NCI-H2171 treated with DMSO at 0.1 percent for 48 hours (cell line): ENCODE measurements around the gene LMLN.
A peak's percentile ranks its signal among the peaks of the same experiment; 100 is the strongest.
"Not testable (repeated sequence)": the region's sequence is repeated elsewhere in the genome, so short reads cannot be mapped to it uniquely, and the experiment has no call there.

ENCODE experiments used
- DNase-seq: peaks from one replicate; lab custom pipeline; 2025; lab: John Stamatoyannopoulos, UW

Gene LMLN

DNA sequence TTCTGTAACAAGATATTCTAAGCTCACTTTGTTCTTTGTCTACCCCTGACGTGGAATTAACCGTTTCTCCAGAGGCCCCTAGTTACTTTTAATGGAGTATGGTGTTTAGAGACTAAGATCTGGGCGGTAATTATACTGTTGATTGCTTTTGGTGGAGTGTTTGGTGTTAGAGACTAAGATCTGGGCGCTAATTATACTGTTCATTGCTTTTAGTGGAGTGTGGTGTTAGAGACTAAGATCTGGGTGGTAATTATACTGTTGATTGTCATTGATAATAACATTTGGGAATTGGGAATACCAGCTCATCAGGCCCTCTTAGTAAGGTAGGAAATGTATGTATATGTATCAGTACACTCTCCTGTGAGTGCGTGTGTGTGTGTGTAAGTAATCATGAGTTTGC lies 66.6 kb downstream of the LMLN start:
- no peak for DNase-seq

DNA sequence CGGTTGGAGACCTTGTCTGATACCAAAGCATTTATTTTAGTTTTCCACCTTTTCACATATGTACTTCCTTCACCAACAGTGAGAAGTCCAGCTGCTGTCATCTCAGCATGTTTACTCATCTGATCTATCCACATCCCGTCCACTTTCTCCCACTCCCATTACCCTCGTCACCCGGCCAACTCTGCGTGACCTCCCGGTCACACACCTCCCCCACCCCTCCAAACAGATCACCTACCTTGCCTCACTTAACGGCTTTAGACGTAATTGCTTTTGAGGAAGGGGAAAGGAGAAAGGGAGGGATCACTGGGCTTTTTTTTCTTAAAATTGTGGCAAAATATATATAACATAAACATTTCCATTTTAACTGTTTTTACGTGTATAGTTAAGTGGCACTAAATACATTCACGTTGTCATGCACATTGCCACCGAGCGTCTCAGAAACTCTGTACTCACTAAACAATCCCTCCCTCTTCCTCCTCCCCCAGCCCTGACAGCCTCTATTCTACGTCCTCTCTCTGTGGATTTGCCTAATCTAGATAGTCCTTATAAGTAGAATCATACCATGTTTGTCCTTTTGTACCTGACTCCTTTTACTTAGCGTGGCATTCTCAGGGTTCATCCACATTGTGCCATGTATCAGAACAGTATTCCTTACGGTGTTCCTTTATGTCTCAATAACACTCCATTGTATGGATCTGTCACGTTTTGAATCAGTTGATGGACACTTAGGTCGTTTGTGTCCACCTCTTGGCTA lies 67.2 kb downstream of the LMLN start:
- DNase-seq = no peak

DNA sequence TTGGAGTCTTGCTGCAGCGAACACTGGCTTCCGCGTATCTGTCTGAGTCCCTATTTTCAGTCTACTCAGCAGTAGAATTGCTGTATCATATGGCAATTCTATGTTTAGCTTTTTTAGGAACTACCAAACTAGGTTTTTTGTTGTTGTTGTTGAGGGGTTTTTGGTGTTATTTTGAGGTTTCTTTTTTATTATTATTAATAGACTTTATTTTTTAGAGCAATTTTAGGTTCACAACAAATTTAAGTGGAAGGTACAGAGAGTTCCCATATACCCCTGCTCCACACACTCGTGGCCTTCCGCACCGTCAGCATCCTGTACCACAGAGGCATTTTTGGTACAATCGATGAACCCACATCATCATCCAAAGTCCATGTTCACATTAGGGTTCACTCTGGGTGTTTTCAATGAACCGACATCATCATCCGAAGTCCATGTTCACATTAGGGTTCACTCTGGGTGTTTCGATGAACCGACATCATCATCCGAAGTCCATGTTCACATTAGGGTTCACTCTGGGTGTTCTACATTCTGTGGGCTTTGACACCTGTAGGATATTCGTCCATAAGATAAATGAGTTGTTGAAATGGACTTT lies 67.9 kb downstream of the LMLN start:
- no peak for DNase-seq

DNA sequence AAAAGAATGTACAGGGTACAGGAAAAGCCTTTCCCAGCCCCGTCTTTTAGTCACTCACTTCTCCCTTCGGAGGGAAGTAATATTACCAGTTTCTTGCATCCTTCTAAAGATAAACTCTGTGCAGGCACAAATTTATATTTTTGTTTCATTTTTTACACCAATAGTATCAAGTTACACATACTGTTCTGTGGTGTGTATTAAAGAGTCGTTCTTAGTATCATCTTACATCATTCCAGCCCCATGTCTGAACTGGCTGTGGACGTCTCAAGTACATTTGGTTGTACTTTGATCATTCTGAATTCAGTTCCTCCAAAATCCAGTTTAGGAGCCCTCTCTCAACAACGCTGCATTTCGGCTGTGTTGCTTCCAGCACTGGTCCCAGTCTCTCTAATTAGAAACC lies 68.7 kb downstream of the LMLN start:
- DNase-seq = peak; percentile 27

DNA sequence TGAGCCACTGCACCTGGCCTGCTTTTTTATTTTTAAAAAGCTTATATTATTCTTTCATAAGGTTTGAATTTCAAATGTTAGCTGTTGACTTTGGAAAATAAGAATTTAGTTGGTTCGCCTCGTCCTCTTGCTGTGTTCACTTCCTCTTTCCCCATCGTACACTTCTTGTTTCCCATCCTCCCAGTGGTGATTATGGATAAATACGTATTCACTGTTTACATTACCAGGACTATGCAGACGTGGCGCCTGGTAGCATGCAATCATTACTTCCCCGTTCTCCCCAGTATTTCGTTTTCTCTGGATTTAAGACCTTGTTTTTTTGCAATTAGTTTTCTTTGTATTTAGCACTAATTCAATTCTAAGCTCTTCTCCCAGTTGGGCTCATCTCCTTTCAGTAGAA lies 70.1 kb downstream of the LMLN start:
- no peak for DNase-seq

DNA sequence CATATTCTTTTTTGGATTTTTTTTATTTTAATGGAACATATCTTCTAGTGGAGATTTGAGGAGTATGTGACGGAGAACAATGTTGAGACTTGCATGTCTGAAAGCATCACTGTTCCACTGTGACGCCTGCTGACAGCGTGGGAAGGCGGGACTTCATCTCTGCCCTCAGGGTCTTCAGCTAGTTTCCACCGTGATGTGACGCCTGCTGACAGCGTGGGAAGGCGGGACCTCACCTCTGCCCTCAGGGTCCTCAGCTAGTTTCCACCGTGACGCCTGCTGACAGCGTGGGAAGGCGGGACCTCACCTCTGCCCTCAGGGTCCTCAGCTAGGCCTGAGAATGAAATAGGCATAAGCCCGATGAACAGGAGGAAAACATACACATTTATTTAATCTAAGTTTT lies 70.7 kb downstream of the LMLN start:
- DNase-seq = no peak

DNA sequence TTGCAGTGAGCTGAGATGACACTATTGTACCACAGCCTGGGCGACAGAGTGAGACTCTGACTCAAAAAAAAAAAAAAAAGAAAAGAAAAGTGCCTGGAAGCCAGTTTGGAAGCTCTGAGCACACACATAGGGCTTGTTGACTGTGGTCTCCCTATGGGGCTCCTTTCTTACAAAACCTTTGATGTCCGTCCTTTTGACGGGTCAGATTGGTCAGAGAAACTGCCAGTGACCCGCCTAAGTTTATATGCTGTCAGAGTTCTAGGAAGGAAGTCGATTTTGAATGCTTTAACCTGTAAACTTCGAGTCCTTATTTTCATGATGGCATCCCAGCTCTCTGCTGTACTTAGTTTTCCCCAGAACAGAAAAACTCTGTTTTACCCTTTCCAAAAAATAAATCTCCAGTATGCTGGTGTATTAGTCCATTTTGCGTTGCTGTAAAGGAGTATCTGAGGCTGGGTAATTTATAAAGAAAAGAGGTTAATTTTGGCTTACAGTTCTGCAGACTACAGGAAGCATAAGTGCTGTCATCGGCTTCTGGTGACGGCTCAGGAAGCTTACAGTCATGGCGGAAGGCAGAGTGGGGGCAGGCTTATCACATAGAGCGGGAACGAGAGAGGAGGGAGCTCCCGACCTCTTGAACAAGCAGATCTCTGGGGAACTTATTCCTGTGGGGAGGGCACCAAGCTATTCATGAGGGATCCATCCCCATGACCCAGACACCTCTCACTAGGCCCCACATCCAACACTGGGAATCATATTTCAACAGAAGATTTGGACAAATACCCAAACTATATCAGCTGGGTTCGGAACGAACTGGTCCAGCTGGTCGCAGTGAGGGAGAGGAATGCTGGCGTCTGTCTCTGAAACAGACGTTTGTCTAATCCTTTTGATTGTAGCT lies 72.3 kb downstream of the LMLN start:
- no peak for DNase-seq

DNA sequence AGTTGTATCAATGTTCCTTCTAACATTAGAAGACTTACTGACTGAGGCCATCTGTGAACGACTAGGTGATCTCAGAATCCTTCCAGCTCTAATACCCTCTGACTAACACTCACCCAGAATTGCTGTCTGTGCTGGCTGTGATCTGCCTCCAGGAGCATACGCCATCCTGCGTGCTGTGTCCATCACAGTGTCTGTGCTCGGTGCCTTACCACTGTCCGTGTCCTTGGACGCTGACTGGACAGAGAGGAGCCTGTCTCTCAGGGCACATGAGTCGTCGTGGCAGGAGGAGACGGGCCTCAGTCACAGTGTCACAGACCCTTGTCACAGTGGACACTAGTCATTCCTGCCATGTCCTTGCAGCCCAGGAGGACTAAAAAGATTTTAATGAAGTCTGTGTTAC lies 83.1 kb downstream of the LMLN start:
- DNase-seq = no peak

DNA sequence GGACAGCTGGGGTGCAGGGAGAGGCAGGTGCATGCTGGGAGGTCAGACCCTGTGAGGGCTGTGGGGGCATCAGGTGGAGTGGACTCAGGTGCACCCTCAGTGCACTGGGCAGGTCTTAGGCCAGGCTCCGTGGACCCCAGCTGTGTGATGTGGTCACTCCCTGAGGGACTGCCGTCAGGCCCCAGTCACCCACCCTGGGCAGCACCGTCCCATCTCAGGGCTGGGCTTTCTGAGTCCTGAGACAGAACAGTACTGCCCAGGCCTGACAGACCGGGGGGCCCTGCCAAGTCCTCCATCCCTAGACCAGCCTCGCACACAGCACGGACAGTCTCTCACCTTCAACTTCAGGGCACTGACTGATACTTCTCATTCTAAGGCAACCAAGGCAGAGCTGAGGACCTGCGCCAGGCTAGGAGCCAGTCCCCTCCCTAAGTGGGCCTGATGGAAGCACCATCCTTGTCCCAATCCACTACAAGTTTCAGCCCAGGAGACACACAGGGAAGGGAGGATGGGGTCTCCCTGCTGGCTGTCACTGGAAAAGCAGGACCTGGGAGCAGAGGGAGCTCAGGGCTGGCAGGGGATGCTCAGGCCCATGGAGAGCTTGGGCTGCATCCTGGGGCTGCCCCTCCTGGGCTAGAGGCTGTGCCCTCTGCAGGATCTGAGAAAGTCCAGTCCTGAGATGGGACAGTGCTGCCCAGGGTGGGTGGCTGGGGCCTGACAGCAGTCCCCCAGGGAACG lies 86.3 kb downstream of the LMLN start:
- DNase-seq = no peak

DNA sequence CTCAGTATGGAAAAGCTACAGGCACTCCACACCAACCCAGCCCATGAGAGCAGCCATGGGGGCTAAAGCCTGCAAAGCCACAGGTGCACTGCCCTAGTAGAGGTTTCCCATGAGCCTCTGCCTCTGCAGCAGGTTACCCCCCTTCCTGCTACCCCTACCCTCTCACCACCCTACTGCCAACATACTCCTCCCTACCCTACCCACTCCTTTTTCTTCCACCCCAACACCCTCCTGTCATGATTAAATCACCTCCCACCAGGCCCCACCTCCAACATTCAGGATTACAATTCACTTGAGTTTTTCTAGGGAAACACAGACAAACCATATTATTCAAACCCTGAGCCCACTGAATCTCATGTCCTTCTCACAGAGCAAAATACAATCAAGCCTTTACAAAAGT lies 88.4 kb downstream of the LMLN start:
- DNase-seq = no peak

DNA sequence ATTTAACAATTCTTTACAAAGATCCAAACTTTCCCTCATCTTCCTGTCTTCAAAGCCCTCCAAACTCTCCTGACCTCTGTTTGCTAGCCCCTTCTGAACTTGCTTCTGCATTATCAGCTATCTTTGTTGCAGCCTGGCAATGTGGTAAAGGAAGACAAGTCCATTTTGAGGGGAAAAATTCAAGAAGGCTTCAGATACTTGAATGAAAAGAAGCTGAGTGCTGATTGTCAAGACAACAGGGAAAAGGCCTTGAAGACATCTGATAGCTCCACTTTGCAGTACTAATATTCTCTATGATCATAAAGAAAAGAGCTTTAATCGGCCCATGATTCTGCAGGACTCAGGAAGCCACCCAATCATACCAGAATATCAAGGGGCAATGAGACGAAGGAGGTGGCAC lies 91.8 kb downstream of the LMLN start:
- DNase-seq = no peak

DNA sequence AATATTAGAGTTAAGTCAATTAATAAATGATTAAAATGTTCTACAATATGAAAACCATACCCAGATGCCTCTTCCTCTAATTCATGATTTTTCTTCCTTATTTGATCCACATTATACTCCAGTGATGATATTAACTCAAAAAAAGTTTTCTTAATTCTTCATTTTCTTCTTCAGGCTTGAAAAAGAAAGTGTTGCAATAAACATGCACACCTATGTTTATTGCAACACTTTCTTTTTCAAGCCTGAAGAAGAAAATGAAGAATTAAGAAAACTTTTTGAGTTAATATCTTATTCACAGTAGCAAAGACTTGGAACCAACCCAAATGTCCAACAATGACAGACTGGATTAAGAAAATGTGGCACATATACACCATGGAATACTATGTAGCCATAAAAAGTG lies 93.4 kb downstream of the LMLN start:
- not testable (repeated sequence) for DNase-seq

DNA sequence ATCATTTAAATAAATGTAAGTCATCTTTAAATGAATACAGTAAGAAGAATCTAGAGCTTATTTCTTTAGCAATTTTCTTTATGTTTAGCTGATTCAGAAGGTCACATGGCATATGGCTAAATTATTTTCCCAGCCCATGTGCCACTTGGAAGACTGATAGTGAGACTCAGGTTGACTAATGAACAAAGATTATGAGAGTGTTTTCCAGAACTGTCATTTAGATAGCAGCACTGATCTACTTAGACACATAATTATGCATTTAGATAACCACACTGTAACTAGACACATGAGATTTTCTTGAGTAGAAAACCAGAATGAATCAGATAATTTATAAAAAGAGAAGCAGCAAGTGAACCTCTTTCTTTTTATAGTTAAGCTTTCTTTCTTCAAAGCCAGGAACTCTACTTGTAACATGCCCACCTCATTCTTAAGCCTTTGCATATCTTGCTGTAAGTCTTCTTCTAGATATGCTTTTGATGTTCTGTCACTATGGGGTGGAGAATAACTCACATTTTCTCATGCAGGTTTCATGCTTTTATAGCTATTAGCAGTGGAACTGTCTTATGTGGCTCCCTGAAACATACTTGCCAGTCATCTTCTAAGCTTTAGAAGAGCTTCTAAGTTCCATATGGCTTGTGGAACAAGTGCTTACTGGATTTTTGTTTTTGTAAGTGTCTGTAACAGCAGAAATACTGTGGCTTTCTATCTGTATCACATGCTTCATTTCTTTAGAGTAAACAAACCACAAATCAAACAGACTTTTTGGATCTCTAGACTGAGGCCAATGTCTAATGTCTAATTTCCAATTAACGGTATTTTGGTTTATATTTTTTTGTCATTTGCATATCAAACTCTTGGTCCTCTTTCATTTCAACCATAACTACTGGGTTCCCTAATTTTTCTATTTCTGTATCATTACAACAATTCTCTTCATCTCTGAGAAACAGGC lies 101.4 kb downstream of the LMLN start:
- DNase-seq = peak; percentile 33

DNA sequence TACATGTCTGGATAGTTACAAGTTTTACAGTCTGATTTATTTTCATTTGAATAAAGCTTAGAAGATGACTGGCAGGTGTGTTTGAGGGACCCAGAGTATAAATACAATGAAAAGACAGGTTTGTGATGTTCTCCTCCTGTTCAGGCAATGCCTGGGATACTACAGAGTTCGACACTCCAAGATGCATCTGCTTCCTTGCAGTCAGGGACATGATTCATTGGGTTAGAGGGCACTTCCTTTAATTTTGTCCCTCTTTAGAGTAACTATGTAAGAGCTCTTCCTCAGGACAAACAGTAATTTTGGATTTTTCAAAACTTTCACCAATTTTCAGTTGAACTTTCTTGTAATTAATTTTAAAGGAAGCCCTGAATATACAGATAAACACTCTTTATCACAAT lies 102.0 kb downstream of the LMLN start:
- DNase-seq = no peak

DNA sequence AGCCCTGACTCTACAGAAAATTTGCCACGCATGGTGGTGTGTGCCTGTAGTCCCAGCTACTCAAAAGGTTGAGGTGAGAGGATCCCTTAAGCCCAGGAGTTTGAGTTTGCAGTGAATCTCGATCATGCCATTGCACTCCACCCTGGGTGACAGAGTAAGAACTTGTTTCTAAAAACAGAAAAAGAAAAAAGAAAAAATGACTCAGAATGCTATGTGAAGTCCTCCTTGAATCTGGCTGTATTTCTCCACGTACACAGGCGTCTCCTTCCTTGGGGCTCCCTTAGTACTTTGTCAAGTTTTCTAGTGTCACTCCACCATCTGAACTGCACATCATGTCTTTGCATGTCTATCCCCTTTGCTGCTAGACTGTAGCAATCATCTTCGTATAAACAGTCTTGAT lies 104.4 kb downstream of the LMLN start:
- DNase-seq = no peak

DNA sequence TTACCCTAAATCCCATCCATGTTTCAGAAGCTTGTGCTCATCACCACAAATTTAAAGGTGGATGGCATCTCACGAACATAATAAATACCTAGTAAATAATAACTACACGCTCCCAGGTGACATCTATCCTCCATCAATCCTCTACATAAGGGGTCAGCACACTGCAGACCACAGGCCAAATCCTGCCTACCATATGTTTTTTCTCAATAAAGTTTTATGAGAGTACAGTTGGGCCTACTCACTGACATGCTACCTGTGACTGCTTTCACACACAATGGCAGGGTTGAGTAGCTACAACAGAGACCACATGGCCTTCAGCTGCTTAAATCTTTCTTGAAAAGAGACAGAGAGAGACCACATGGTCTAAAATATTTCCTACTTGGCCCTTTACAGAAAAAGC lies 105.9 kb downstream of the LMLN start:
- DNase-seq = no peak

DNA sequence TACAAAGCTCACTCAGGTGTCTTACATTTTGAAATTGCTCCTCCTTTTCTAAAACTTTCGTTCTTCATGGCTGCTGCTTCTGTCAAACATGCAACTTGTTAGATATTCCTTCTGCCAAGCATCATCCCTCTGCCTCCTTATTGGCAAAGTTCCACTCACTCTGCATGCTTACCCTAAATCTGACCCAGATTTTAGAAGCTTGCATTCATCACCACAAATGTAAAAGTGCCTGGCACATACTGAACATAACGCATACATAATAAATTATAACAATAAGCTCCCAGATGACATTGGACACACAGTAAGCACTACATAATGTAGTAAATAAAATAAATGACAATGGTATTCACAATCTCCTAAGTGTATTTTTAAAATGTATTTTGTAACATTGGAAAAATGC lies 107.4 kb downstream of the LMLN start:
- DNase-seq = no peak

DNA sequence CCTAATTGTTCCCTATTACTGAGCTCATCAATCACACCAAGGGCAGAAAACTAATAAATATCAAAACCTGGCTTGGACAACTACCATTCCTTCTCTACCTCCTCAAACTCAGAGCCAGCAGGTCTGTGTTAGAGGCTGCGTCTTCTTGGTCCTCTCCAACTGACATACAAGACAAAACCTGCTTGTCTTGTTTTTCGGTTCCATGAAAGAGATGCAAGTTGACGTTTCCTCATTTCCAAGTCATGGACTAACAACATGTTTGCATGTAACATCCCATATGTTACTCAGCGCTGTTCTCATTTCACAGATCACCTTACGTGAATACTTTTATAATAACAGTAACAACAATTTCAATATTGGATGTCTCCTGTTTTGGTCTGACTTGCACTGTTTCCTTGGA lies 110.9 kb downstream of the LMLN start:
- DNase-seq = no peak

DNA sequence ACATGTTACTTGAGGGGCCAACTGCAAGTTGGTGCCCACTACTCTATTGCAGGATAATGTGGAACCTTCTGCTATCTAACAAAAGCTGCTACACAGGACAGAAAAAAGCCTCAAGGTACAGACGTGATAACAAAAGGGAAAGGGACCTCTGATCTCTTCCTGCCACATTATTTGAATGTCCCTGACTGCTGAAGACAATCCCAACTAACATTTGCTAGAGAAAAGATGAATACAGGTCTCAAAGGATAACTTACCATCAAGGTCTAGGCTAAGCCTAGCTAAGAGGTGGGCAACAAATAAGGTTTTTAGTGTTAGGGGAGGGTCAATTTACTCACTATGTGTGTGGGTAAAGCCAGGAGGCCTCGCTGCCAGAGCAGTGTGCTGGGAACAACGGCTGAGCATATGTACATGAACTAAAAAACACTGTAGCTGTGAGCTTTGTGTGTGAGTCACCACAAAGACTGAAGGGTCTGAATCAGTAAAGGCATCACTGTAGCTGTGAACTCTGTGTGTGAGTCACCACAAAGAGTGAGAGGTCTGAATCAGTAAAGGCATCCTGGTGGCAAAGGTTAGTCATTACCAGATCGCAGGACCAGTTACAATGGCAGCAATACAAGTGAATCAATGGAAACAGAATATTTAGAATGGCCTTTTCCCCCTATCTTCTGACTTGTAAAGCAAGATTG lies 111.7 kb downstream of the LMLN start:
- DNase-seq = no peak

DNA sequence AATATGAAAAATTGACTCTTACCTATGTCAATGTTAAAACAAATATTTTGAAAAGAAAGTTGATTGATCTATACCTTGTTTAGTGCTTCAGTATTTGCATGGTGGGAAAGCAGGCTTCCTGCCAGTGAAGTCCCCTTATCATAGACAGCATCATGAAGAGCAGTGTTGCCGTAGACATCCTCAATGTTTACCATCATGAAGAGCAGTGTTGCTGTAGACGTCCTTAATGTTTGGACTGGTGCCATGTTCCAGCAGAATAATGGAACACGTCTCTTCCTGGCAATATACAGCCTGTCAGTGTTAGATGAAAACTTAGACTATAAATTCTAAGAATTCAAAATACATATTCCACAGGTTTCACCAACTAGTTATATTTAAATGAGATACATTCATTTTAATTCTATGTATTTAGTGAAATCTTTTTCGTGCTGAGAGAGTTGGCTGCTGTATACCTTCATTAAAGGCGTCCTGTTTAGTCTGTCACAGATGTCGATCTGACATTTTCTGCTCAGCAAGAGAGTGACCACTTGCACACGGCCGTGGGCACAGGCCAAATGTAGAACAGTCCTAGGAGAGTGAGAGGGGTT lies 116.8 kb downstream of the LMLN start:
- no peak for DNase-seq
